Epithelial cell of esophagus (primary cell): ENCODE measurements around the gene TOMM7.

ENCODE experiments used
- DNase-seq: peaks from one replicate; pipeline ENCODE4 v3.0.0; 2010; ENCODE audit warnings: low read depth
- H3K4me3 ChIP-seq: 2 replicates; pipeline ENCODE4 v1.5.1; 2011; ENCODE audit warnings: mild to moderate bottlenecking, low read length, control low read depth
- CTCF ChIP-seq: IDR thresholded peaks from 2 replicates; pipeline ENCODE4 v1.5.1; 2011; ENCODE audit warnings: low read depth, mild to moderate bottlenecking, low read length, control low read depth, inconsistent platforms; ENCODE audit not compliant: insufficient read depth; ENCODE audit errors: missing control alignments

Gene TOMM7

GRCh38 chr7:22772885-22773284, 49.8 kb downstream of the TOMM7 start:
- no peak for DNase-seq
- H3K4me3 ChIP-seq = no peak overlapping the region
- TF ChIP-seq CTCF = no peak

- TF ChIP-seq CTCF = no peak
- DNase-seq = no peak
- H3K4me3 ChIP-seq = no peak overlapping the region
These were observed 50.8 kb downstream of the TOMM7 start for GRCh38 chr7:22771872-22772228.

DNA sequence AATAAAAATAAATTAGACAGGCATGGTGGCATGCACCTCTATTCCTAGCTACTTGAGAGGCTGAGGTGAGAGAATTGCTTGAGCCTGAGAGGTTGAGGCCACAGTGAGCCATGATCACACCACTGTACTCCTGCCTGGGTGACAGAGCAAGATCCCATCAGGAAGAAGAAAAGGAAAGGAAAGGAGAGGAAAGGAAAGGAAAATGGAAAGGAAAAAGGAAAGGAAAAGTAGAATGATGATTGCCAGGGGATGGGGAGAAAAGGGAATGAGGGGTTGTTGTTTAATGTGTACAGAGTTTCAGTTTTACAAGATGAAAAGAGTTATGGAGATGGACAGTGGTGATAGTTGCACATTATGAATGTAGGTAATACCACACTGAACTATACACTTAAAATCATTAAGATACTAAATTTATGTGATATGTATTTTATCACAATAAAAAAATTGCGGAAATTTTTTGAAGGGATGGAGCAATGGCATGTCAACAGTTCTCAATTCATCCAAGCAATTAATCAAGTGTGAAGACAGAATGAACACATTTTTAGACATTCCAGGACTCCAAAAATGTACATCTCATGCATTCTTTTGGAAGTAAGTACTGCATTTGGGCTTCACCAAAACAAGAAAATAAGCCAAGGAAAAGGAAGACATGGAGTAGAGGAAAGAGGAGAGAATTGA, 51.3 kb downstream of the TOMM7 start:
- TF ChIP-seq CTCF = no peak
- DNase-seq = no peak
- no peak overlapping the region for H3K4me3 ChIP-seq

GRCh38 chr7:22765609-22766008, 57.0 kb downstream of the TOMM7 start:
- DNase-seq = no peak
- no peak for TF ChIP-seq CTCF
- no peak overlapping the region for H3K4me3 ChIP-seq
